GM19463 (cell line): Measurements from ENCODE around the gene NPPA.
"Not testable (repeated sequence)": the region's sequence is repeated elsewhere in the genome, so short reads cannot be mapped to it uniquely, and the experiment has no call there.

Experiments
- ATAC-seq: cut with Tn5 transposase; IDR thresholded peaks from one replicate; pipeline ENCODE4 v1.9.1; 2021; ENCODE audit warnings: mild to moderate bottlenecking, moderate library complexity; ENCODE audit not compliant: unreplicated experiment

NPPA gene

DNA sequence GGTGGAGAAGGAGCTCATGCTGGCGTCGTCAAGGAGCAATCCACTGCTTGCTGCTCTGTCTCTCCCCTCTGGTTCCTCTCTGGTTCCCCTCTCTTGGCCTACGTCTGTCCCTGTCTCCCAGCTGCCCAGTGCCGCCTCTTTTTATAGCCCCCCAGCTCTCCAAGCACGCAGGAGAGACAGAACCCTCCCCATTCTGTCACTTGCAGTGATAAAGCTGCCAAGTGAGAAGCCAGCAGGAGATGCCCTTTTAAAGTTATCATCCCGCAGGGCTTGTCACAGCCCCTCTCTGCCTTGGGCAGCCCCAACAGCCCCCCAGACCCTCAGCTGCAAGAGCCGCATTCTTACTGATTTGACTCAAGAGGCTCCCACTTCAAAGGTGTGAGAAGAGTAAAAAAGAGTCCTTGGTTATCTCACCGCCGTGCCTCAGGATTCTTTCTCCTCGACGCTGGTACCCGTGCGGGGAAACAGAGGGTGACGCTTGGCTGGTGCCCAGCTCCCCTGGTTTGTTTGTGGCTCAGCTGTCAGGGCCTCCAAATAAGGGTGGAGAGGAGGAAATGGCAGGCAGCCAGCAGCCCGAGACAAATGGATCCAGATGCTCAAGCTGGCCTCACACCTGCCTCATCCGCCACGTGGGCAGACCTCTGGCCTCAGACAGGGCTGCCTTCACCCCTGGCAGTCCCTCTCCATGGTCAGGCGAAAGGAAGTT, at the start of gene NPPA:
TSS of gene NPPA (minus strand) at position 117 of the 706 bp plus-strand sequence. CDS start at position 18, 99 bp downstream.
- ATAC-seq, result no peak

DNA sequence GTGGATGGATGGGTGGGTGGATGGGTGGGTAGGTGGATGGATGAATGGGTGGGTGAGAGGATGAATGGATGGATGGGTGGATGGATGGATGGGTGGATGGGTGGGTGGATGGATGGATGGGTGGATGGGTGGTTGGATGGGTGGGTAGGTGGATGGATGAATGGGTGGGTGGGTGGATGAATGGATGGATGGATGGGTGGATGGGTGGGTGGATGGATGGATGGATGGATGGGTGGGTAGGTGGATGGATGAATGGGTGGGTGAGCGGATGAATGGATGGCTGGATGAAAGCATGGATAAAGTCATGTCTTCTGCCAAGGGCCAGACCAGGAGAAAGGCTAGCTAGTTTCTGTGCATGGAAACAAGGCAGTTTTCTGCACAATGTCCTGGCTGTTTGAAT, 46.9 kb upstream of the NPPA start:
- ATAC-seq, result not testable (repeated sequence)

DNA sequence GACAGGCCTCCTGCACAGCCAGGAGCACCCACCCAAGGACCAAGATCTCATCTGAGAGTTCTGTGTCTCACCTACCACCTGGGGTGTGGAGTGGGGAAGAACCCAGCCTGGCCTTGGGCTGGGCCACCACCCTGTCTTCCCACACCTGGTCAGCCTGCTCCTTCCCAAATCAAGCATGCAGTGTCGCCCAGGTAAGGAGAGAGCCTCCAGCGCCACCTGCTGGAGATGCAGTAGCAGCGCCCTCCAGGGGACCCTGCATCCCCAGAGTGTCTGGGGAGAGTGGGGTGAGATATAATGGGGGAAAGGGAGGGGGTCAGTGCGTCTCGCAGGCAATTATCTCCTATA, 46.3 kb upstream of the NPPA start:
- no peak for ATAC-seq

DNA sequence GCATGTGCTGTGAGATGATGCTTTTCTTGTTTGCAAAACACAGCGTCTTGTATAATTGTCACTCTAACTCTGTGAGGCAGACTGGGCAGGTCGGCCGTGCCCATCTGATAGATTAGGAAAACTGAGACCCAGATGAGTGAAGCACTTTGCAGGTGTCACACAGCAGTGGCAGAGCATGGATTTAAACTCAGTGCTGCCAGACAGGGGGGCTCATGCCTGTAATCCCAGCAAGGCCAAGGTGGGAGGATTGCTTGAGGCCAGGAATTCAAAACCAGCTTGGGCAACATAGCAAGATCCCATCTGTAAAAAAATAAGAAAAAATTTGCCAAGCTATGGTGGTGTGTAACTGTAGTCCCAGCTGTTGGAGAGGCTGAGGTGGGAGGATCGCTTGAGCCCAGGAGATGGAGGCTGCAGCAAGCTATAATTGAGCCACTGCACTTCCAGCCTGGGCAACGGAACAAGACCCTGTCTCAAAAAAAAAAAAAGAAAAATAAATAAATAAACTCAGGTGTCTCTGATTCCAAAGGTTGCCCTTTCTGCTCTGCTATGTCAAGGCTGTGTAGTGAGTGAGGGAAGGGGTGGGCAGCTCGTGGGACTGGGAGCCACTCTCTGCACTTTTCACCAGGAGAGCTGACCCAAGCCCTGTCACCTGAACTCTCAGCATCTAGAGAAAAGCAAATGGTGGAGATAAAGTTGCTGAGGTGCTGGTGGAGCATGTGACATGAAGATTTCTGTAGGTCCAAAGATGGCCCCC, 44.0 kb upstream of the NPPA start:
- ATAC-seq, result no peak

DNA sequence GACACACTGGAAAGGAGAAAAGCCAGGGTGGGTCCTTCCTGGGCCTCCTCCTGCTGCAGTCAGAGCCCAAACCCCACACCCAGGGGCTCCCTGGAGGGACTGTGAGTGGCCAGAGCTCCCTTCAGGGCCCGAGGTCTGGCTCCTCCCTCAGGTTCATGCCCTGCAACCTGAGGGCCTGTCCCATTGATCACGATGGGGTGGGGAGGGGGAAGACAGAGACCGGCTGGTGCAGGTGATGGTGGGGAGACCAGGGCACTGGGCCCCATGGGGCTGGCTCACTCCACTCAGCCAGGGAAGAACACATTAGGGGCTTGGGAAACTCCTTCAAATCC, 41.3 kb upstream of the NPPA start:
- ATAC-seq, result no peak

DNA sequence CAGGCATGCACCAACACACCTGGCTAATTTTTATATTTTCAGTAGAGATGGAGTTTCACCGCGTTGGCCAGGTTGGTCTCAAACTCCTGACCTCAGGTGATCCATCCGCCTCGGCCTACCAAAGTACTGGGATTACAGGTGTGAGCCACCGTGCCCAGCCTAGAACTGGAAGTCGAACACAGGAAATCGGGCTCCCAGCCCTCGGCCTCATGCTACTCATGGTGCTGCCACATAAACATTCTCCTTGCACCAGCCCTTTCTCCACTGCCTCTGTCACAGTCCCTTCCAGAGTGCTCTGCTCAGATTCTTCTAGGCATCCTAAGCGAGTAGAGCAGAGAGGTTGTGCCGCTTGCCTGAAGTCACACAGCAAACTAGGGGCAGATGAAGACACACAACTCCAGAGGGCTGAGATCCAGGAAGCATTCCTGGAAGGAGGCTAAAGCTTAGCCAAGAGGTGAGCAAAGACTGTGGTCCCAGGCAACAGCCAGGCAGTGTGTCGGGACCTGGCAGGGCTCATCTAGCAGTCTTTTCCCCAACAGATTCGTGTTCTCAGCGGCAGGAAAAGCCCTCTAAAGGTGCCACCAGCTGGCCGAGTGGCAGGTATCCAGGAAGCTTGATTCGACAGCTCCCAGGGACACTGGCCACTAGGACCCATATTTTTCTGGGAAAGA, 40.8 kb upstream of the NPPA start:
- ATAC-seq, result no peak

DNA sequence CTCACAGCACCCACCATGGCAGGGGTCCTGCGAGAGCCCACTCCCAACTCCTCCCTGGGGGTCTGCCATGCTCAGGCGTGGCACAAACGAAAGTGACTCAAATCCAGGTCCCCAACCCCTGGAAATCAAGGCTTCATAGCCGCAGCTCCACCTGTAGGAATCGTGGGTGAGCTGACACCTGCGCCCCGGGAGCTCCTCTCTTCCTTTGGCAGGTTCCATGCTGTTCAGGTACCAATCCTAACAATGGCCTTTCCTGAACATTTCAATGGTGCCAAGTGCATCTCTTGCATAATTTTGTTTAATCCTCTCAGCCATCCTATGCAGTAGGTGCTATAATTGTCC, 40.1 kb upstream of the NPPA start:
- no peak for ATAC-seq

DNA sequence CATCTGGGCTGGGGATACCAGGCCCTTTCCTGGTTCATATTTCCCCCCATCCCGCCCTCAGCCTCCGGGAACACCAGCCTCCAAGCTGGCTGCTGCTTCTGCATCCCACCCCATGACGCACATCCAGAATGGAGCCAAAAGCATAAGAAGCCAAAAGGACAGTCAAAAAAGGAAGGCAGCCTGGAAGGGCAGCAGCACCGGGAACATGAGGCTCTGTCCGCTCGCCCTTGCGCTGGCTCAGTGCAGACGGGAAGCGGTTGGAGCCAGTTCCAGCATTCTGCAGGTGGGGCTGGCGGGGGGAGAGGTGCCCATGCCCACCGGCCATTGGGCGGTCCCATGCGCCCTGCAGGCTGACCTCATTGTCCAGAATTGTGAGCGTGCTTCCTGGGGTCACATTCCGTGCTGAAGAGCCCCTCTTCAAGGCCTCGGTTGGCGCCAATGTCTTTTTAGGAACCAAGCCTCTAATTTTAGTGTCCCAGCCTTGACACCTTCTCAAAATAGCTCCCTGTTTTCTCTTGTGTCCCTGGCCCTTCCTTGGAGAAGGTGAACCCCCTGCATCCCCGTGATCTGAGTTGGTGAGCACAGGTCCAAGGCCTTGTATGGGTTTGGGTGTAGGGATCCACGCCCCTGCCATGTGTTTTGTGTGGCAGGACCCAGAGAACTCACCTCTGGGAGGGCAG, 39.5 kb upstream of the NPPA start:
- no peak for ATAC-seq

DNA sequence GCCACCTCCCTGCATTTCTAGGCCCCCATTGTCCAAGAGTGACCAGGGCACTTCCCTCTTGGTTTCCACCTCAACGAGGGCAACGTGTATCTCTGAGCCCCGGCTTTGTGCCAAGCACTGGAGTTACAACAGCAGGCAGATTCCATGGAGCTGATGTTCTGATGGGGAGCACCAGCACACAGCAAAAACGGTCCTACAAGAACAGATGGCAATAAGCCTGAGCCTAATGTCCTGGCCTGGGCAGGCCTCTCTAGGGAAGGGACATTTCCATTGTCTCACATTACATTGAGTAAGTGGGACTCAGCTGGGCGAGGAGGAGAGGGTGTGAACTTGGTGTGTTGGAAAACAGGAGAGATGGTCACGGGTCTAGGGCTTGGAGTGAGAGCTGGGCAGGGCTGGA, 38.3 kb upstream of the NPPA start:
- ATAC-seq, result no peak

DNA sequence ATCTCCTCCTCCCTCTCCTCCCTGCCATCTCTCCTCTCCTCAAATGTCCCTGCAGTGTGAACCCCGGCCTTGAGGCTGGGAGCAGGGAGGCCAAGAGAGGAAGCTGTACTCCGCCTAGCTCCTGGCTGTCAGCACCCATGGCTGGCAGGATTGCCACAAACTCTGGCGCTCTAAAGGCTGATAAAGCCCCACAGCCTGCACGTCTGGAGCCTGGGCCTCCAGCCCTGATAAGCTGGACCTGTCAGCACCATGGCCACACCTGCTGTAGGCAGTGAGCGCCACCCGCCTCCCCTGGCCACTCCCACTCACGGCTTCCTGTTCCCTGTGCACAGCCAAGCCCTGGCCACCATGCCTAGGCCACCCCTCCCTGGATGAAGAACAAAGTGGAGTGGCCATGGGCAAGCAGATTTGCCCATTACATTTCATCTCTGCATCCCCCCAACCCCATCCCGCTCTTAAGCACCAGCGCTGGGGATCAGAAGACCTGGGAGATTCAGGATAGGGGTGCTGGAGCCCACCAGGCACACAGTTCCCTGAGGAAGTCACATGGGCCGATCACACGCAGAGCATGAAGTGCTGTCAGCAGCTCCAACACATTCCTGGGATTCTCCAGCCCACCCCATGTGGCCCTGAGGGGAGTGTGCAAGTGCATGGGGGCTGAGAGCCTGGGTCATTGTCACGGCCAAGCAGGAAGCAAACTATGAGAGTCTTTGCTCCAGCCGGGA, 35.4 kb upstream of the NPPA start:
- no peak for ATAC-seq

DNA sequence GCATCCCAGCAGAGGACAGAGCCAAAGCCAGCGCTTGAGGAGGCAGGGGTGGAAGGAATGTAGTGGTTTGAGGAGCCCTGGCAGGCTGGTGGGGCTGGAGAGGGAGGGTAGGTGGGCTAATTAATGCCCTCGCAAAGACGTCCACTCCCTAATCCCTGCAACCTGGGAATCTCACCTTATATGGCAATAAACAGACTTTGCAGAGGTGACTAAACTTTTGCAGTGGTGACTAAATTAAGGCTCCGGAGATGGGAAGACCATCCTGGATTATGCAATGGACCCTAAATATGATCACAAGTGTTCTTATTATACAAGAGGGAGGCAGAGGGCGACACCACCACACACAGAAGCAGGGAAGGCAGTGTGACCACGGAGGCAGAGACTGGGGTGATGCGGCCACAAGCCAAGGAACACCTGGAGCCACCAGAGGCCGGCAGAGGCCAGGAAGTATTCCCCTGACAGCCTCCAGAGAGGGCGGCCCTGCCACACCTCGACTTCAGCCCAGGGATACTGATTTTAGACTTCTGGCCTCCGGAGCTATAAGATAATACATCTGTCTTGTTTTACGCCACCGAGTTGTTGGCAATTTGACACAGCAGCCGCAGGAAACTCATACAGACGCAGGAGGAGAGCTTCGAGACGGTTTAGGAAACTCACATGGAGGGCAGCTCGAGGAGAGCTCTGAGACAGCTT, 34.3 kb upstream of the NPPA start:
- ATAC-seq, result no peak

DNA sequence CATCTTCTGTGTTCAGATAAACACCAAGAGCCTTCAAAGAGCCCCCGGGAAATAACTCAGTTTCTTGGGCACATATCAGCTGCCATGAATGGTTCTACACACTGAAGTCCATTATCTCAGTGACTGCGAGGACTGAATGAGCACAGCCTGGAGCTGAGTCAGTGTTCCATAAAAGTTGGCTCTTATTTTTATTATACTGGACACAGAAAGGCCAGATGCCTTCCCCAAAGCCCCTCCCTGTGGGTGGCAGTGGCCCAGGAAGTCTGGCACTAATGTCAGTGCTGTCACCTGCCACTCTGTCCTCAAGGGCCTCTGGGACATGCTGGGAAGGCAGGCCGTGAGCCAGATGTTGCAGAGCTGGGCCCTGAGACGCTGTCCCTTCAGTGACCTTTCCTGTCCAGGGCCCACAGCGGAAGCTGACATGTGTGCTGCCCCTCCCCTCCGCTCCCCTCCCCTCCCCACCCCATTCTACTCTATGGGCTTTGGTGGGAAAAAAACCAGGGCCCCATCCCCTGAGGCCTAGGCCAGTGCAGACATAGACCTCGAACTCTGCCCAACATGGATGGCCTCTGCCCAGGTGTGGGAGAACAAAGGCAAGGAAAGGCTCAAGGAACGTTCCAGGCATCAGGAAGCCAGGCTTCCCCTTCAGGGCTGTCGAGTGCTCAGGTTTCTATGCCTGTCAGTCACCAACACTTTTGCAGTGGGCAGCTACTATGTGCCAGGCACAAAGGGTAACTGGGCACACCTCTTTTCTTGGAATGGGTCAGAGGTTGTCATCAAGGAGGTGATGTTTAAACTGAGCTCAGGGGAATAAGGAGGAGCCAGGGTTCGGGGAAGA, 33.5 kb upstream of the NPPA start:
- no peak for ATAC-seq

DNA sequence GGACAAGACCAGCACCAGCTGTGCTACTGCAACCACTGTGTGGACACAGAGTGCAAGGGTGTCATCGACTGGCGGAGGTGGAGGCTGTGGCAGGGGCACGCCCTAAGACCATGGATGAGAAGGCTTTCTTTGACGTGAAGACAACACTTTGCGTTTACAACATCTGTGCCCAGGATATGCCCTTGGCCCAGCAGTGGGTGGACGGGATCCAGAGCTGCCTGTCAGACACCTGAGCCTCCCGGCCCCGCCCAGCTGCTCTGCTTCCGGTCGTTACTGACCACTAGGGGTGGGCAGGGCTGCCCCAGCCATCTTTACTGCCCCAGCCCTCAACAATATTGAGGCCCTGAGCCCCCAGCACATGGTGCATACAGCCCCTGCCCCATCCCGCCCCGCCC, 32.6 kb upstream of the NPPA start:
- no peak for ATAC-seq

DNA sequence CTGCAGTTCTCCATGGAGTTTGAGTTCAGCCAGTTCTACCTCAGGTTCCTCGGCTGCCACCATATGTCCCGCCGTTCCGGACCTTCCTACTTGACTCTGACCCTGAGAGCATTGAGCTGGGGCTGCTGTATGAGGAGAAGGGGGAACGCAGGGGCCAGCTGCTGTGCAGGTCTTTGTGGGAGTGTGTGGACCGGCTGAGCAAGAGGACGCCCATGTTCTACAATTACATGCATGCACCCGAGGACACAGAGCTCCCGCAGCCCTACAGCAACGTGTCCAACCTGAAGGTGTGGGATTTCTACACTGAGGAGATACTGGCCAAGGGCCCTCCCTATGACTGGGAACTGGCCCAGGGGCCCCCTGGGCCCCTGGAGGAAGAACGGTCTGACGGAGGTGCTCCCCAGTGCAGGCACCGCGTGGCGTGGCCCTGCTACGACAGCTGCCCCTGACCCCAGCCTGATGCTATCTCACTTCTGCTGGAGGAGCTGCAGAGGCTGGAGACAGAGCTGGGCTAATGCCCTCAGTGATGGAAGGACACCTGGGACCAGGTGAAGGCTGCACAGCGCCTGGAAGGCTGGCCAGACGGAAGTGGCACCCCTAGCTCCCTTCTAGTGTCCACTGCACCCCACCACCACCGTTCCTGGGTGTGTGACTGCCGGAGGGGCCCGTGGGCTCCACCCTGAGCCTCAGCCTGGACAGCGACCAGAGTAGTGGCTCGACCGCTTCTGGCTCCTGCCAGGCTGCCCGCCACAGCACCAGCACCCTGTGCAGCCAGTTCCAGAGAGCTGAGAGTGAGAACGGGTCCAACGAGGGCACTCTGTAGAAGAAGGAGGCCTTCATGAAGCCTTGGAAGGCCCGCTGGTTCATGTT, 32.0 kb upstream of the NPPA start:
- ATAC-seq, result no peak

DNA sequence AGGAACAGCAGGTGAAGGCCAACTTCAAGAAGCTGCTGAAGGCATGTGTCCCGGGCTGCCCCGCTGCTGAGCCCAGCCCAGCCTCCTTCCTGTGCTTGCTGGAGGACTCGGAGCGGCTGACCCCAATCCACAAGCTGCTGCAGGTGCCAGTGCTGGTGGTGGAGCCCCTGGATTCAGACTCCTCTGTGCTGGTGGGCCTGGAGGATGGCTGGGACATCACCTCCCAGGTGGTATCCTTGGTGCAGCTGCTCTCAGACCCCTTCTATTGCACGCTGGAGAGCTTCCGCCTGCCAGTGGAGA, 31.3 kb upstream of the NPPA start:
- ATAC-seq, result no peak

DNA sequence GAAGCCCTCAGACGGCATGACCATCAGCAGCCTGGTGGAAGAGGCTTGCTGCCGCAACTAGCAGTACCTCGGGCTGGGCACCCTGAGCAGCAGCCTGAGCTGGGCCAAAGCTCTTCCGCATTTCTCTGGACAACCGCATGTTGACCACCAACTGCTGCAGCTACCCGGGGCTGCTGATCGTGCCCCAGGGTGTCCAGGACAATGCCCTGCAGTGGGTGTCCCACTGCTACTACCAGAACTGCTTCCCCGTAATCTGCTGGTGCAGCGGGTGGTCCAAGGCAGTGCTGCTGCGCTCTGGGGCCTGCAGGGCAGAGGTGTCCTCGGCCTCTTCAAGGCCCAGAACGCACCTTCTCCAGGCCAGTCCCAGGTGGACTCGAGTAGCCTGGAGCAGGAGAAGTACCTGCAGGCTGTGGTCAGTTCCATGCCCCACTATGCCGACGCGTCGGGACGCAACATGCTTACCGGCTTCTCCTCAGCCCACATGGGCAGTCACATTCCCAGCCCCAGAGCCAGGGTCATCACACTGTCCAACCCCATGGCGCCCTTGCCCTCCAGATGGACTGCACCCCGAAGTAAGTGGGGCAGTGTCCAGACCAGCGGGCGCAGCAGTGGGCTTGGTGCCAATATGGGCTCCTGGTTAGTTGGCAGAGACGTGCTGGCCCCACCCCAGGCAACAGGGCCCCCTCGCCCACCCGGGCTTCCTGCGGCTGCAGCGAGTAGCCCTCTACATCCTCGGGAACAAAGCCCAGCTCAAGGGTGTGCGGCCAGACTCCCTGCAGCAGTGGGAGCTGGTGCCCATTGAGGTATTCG, 30.7 kb upstream of the NPPA start:
- no peak for ATAC-seq

DNA sequence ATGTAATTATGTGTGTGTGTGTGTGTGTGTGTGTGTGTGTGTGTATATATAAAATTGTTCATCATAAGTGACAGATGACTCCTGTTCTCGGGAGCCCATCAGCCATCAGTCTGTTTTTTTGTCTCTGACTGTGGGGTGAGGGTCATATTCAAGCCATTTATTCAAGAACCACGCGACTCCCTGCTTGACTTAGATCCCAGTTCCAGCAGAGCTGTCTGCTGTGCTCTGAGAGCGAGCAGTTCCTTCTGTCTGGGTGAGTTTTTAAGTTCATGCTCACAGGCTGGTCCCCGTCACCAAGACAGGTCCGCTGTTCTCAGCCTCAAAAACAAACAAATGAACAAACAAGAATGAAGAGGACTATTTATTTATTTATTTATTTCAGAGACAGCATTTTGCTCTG, 29.5 kb upstream of the NPPA start:
- no peak for ATAC-seq

DNA sequence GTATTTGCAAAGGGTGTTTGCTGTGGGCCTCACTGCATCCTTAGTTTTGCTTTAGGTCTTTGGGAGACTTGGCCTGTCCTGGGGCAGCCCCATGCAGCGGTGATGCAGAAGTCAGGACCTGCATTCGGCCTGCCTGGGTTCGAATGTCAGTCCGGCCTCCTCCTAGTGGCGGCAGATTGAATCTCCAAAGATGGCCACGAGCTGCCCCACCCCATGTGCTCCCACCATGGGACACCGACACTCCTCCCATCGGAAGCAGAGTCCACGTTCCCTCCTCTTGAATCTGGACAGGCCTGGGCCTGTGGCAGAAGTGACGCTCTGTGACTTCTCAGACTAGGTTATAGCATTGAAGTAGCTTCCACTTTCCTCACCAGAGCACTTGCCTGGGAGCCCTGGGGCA, 27.5 kb upstream of the NPPA start:
- ATAC-seq, result no peak
